GM21423 (cell line): ENCODE results near the gene GPR32.
"Not testable (repeated sequence)": the region's sequence is repeated elsewhere in the genome, so short reads cannot be mapped to it uniquely, and the experiment has no call there.

Experiments used
- ATAC-seq: cut with Tn5 transposase; IDR thresholded peaks from one replicate; pipeline ENCODE4 v1.9.1; 2021; ENCODE audit warnings: mild to moderate bottlenecking, moderate library complexity; ENCODE audit not compliant: unreplicated experiment

GPR32 gene

GRCh38 chr19:50779504-50780457 lies 9.5 kb downstream of the GPR32 start:
- ATAC-seq, result no peak

GRCh38 chr19:50780753-50781435 lies 10.6 kb downstream of the GPR32 start:
- ATAC-seq, result no peak

- not testable (repeated sequence) for ATAC-seq
Observed at GRCh38 chr19:50783848-50784152, 13.5 kb downstream of the GPR32 start.

GRCh38 chr19:50784710-50785109 lies 14.4 kb downstream of the GPR32 start:
- ATAC-seq, result no peak

GRCh38 chr19:50785329-50785728 lies 15.1 kb downstream of the GPR32 start:
- ATAC-seq, result no peak

- ATAC-seq, result no peak
Observed at GRCh38 chr19:50790396-50790795, 20.1 kb downstream of the GPR32 start, which contains the start of gene ACP4. Gene ACP4, plus strand, starts transcription at chr19:50790415. Its CDS starts 0 bp downstream, at chr19:50790415.

- no peak for ATAC-seq
Observed at GRCh38 chr19:50790922-50791467, 20.7 kb downstream of the GPR32 start.

- ATAC-seq, result no peak
Observed at GRCh38 chr19:50791594-50792271, 21.5 kb downstream of the GPR32 start.

GRCh38 chr19:50792272-50793250 lies 22.3 kb downstream of the GPR32 start:
- no peak for ATAC-seq

GRCh38 chr19:50793558-50794065 lies 23.3 kb downstream of the GPR32 start:
- ATAC-seq, result no peak

- no peak for ATAC-seq
Observed at GRCh38 chr19:50794074-50794875, 24.0 kb downstream of the GPR32 start.

GRCh38 chr19:50794876-50795663 lies 24.8 kb downstream of the GPR32 start:
- ATAC-seq, result no peak

GRCh38 chr19:50795664-50796073 lies 25.4 kb downstream of the GPR32 start:
- ATAC-seq, result no peak

- ATAC-seq, result no peak
Observed at GRCh38 chr19:50796128-50796633, 25.9 kb downstream of the GPR32 start.

- no peak for ATAC-seq
Observed at GRCh38 chr19:50796634-50797428, 26.6 kb downstream of the GPR32 start.

GRCh38 chr19:50797429-50797780 lies 27.1 kb downstream of the GPR32 start:
- ATAC-seq, result no peak
